ENCODE results near the gene SCAMP4.

Gene SCAMP4

GRCh38 chr19:1906985-1907562 is 1.9 kb downstream of the SCAMP4 start:
- DNase-seq (ENCODE audit: low read depth in 1 of 2, low spot score in 1 of 2), result no peak
- H3K27ac ChIP-seq (replicated peaks), result no peak overlapping the region
- H3K4me3 ChIP-seq (replicated peaks; ENCODE audit: insufficient read depth, low read length), result no peak overlapping the region

GRCh38 chr19:1907563-1908363 is 2.6 kb downstream of the SCAMP4 start:
- no peak overlapping the region for H3K4me3 ChIP-seq (replicated peaks; ENCODE audit: insufficient read depth, low read length)
- DNase-seq (ENCODE audit: low read depth in 1 of 2, low spot score in 1 of 2), result no peak

More at GRCh38 chr19:1906985-1907562, 1.9 kb downstream of the SCAMP4 start:
- H3K27me3 ChIP-seq (ENCODE audit: insufficient read depth, poor library complexity, severe bottlenecking), result no peaks in the 10 kb centered on the region
- TF ChIP-seq SPI1 (IDR thresholded peaks at IDR 0.05; ENCODE audit: borderline replicate concordance, low read depth) (no peak), GABPA (IDR thresholded peaks at IDR 0.05; ENCODE audit: low read depth) (no peak), CTCF (IDR thresholded peaks at IDR 0.05; ENCODE audit: insufficient read depth, low read length) (no peak), POLR2AphosphoS5 (IDR thresholded peaks at IDR 0.05; ENCODE audit: low read depth) (no peak), REST (IDR thresholded peaks at IDR 0.05; ENCODE audit: insufficient replicate concordance, low read depth) (no peak)

More at GRCh38 chr19:1907563-1908363, 2.6 kb downstream of the SCAMP4 start:
- TF ChIP-seq CTCF (IDR thresholded peaks at IDR 0.05; ENCODE audit: insufficient read depth, low read length) (no peak), POLR2AphosphoS5 (IDR thresholded peaks at IDR 0.05; ENCODE audit: low read depth) (no peak), REST (IDR thresholded peaks at IDR 0.05; ENCODE audit: insufficient replicate concordance, low read depth) (no peak), SPI1 (IDR thresholded peaks at IDR 0.05; ENCODE audit: borderline replicate concordance, low read depth) (no peak), GABPA (IDR thresholded peaks at IDR 0.05; ENCODE audit: low read depth) (no peak)
- no peak overlapping the region for H3K27ac ChIP-seq (replicated peaks)
- no peaks in the 10 kb centered on the region for H3K27me3 ChIP-seq (ENCODE audit: insufficient read depth, poor library complexity, severe bottlenecking)
